ENCODE measurements around the gene TTLL1.
"Not testable (repeated sequence)": the region's sequence is repeated elsewhere in the genome, so short reads cannot be mapped to it uniquely, and the experiment has no call there.

TTLL1 gene

DNA sequence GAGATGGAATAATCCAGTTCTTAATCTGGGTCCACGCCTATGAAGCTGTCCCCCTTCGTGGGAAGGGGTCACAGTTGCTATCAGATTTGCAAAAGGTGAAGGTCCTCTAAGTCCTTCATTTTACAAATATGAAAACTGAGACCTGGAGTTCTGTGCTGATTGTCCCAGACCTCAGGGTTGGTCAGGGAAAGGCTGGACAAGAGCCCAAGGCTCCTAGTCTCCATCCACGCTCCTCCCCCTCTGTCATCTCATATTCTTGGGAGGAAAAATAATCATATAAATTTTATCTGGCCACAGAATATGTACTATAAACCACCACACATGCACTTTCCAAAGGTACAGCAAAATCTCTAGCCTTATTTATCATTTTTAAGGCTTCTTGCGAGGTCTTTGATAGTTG is 79.7 kb downstream of the TTLL1 start:
- no peak for DNase-seq

DNA sequence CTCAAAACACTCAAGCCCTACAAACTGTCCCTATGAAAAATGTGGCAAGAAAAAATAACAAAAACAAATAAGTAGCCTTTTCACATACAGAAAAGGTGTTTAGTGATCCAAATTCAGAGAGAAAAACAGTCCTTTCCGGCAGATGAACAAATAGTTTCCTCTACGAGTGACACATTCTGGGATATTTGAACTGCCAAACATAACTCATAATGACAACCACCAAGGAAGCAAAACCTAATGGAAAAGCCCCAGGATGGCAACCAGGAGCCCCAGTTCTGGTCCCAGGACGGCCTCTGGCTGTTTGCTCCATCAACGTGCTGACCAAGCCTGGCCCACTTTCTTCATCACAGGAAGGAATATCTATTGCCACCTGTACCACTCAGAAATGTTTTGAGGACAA is 80.3 kb downstream of the TTLL1 start:
- no peak for DNase-seq

DNA sequence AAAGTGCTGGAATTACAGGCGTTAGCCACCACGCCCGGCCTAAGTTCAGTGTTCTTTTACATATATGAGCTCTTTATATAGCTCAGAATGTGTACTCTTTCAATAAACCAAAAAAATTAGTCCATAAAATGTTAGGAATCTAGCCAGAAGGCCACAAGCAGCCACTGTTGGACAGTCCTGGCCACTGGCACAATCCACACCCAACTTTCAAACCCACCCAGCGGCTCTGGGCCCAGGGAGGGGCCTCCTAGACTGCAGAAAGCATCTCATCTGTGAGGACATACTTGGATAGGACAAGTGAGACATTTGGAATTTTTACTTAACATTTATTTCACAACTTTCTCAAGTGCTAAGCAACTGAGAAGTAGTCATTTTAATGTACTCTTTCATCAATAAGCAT is 80.7 kb downstream of the TTLL1 start:
- DNase-seq = no peak

DNA sequence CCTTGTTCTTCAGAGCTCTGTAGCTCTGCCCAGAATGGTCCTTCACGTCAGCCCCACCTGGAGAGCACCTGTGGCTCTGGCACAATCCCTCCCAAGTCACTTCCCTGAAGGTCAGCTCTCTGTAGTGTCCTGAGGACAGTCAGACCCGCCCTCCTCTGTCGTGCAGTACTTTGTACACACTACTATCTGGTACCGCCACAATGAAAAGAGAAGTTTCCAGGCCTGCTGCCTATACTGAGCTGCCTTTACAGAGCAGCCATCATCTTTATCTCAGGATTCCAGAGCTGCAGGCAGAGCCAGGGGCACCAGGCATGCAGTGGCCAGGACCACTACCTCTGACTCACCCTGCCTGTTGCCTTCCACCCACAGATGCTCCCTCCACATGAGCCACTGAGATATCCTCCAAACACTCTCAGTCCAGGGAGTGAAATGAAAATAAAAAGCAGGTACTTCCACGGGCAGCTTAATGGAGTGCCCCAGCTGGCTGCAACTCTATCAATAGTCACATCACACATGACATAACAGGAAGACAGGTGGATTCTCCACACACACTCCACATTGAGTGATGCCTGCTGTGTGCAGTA is 81.6 kb downstream of the TTLL1 start:
- peak; percentile 68 for DNase-seq

DNA sequence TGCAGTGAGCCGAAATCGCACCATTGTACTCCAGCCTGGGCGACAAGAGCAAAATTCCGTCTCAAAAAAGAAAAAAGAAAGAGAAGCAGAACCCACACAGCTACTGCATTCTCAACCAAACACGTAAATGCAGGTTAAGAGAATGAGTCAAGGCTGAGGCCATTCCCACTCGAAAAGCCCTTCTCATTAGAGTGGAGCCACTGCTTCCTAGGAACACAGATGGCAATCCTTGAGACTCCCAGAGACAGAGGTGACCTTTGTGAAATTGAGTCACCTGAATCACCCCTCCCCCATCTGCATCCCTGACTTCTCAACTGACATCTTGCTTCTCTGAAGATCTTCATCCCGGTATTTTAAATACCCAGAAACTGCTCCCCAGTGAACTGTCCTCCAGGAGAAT is 82.4 kb downstream of the TTLL1 start:
- no peak for DNase-seq

DNA sequence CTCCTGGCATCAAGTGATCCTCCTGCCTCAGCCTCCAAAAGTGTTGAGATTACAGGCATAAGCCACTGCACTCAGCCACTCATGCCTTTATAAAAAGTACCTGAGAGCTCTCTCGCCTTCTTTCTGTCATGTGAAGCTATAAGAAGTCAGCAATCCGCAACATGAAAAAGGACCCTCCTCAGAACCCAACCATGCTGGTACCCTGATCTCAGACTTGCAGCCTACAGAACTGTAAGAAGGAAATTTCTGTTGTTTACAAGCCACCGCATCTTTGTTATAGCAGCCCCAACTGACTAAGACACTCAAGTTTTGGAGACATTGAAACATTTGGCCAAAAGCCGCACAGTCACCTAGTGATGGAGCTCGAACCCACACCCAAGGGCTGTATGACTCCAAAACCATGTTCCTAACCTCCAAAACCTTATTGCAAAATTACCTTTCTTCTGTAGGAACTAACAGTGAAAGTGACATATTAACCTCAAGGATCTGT is 83.1 kb downstream of the TTLL1 start:
- DNase-seq = no peak

DNA sequence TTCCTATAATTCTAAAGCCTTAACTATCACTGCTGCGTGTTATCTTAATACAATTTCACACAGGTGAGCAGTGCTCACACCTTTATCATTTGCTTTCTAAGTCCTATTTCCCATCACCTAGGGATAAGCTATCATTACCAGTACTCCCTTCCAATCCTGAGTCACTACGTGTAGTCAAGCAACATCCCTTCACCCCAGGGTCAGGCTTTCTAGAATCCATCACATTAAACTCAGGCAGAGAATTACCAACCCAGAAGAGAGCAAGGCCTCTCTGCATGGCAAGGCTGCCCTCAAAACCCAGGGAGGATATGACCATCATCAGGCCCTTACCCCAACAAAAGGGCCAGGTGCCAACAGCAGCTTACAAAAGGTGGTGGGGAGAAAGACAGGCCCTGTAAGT is 84.1 kb downstream of the TTLL1 start:
- peak; percentile 50 for DNase-seq

DNA sequence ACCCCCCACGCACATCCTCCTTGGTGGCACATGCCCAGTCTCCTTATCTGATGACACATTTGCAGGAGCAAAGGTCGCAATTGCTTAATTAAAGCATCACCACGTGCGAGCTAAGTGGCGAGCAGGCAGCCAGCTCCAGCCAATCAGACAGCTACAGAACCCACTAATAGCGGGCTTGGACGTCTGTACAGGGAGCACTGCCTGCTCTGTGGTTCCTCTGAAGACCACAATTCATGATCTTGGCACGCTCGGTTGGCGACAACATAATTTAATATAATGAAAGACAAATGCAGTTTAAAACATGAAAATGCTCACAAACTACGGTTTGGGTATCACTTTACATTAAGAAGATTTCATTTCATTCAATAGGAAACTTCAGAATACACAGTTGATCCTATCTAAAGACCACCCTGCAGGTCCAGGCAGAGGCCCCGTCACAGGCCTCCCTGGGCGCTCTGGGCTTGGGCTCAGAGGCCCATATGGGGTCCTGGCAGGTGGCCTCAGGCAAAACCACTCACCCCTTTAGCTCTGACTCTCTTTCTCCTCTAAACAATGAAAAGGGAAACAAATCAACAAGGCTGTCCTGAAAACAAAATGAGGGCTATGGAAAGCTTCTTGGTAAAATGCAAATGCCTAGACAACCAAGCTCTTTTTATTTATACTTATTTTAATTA is 84.7 kb downstream of the TTLL1 start:
- no peak for DNase-seq

DNA sequence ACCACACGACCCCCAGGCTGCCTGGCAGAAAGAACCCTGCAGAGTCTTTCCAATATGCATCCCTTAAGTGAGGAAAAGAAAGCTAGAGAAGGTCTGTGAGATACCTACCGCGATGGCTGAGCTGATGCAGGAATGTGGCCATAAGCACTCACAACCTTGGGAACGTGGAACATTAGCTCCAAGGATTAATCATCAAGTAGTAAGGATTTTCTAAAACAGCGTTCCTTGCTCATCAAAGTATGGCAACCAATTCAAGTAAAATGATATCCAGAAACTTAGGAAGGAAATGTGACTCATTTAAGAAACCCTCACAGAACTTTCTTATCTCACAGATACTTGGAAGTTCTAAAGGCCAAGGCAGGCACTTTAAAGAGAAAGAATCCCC is 87.0 kb downstream of the TTLL1 start:
- DNase-seq = peak; percentile 76

DNA sequence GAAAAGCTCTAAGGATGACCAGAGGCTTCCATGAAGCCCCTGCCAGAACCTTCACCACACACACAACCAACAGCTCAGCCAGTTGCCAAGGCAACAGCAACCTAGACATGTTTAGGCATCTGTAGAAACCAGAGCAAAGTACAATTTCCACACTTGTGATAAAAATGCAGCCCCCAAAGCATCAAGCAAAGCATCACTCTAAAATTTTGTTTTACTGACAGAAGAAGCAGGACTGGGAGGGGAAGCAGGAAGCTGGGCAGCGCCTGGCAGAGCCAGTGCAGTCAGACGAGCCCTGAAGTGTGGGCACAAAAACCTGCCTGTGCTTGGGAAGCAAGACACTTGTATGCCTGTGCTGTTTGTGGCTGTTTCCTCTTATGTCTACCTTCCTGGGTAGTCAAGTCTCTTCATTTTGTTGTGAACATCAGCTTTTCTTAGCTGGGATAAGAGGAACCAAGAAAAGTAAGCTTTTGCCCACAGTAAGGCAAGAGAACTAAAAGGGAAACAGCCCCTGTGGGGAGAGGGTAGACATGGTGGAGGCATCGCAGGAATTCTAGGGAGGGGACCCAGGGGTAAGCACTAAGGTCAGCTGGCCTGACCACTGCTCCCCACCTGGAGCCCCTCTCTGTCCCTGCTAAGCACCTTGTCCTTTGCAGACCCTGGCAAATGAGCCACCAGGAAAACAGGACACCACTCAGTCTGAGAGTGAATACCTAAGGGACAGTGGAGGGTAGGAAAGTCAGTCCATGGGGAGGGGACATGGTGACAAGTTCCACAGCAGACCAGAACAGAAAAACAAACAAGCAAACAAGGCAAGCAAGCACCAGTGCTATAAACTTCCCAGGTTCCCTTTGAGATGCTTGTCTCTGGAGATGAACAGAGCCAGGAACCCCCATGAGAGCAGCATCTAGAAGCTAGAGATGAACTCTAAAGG is 87.7 kb downstream of the TTLL1 start:
- DNase-seq = no peak

DNA sequence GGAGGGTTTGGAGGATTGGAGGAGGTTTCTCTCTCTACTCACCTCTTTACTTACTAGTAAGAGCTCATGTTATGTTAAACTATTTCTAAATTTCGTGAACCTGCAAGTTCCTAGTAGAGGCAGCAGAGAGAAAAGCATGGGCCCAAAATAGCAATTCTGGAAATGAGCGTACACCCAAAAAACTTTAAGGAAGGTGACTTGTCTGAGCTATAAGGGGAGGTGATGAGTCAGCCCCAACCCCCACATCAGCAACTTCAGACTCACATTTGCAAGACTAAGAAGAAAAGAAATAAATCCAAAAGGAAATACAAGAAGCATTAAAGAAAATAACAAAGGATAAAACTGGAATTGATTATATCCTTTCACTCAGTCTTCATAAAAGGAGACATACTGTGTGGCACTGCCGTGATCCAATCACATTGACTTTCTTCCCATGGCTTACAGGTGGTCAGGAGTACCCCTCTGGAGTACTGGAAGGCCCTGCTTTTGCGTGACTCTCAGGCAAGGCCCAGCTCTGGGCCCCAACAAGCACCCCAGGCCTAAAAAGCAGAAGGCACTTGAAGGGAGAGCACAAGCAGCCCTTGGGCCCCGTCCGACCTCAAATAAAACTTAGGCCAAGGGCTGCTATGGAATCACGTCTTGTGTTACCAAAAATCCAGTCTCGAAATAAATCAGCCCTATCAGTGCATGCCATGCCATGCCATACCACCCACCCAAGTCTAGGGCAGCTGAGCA is 88.6 kb downstream of the TTLL1 start:
- no peak for DNase-seq

DNA sequence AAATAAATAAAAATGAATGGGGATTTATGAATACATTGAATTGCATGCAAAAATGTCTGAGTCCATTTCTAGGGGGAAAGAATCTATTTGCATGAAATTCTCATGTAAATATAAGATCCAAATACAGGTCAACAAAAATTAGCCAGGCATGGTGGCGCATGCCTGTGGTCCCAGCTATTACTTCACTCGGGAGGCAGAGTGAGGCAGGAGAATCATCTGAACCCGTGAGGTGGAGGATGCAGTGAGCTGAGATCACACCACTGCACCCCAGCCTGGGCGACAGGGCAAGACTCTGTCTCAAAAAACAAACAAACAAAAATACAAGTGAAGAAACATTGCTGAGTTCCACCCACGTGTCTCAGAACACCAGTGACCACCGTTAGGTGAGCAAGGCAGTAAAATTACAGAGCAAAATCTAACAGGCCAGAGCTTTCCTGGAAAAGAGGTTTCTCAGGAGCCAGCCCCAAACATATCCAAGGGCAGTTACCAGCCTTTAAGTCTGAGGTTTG is 91.6 kb downstream of the TTLL1 start:
- no peak for DNase-seq

DNA sequence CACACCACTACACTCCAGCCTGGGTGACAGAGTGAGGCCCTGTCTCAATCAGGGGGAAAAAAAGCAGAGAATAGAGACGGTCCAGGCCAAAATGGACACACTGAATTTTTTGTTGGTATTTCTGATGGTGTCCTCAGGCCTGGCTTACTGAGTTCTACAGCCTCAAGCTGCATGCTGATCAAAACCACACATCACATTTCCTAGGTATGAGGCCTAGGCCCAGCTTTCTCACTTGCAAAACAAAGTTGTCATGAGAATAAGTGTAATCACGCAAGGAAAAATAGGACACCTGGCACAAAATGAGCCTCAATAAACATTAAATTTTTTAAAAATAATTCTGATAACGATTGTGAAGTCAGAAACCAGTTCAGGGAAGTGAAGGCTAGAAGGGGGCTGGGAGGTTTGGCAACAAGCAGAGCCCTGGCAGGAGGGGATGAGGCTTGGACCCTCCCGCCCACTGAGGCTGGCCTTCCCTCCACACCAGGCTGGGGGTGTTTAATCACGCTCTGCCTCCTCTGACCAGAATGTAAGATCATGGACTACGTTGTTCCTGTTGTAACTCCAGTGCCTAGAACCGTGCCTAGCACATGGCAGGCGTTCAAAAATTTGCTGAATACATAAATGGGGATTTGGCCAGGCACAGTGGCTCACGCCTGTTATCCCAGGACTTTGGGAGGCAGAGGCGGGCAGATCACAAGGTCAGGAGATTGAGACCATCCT is 92.4 kb downstream of the TTLL1 start:
- DNase-seq = no peak

DNA sequence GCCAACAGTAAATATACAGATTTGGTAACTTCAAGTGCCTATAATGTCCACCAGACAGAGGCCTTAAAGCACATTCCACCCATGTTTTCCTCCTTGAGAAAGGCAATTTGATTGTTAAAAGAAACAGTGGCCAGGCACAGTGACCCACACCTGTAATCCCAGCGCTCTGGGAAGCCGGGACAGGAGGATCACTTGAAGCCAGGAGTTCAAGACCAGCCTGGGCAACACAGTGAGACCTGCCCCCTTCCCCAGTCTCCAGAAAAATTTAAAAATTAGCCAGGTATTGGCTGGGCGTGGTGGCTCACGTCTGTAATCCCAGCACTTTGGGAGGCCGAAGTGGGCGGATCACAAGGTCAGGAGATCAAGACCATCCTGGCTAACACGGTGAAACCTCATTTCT is 93.5 kb downstream of the TTLL1 start:
- DNase-seq = not testable (repeated sequence)

DNA sequence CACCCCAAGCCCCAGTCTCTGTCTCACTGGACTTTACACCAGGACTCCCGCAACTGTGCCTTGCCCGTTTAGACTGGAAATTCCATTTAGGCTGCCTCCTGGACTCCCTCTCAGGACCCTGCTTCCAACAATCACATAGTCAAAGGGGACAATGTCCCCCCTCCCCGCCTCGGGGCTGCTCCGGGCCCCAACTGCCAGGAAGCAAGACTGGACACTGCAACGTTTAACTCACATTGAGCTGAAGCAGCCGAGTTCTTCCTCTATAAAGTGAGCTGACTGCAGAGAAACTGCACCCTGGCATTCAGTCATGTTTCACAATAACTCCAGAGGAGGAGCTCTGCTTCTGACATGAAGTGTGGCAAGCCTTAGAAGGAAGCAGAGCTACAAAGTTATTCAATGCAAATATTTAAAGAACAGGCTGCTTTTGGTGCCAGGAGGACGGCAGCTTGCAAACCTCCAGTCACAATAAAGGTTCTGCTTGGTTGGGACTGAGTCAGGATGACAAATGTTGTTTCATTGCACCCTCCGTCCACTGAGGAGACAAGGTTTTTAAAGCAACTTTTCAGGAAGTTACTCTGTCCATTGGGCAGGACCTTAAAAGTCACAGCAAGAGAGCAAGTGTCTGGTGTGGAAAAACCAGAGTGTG is 94.2 kb downstream of the TTLL1 start:
- peak; percentile 86 for DNase-seq

DNA sequence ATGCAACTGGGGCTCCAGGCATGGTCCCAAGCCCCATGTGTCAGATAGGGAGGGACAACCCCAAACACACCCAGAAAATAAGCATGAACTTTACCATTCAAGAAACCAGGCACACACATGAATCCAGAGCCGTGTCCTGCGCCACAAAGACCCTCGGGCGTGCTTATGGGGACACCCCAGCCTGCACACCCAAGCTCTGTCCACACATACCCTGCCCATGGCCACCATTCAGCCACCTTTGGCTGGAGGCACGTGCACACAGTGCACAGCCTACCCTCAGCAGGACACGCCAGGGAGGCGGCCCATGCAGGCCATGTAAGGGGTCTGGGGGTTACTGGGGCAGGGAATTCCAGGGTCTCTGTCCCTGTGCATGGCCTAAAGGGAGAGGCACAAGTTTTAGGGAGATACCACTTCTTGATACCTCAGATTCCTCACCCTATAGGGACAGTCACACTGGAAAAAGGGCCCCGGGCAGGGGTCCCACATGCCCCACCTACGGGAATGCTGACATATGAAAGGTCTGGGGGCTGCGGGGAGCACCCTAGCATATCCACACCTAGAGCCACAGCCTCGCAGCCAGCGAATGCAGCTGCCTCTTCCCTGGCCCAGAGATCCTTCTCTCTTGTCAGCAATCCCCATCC is 94.8 kb downstream of the TTLL1 start:
- no peak for DNase-seq

DNA sequence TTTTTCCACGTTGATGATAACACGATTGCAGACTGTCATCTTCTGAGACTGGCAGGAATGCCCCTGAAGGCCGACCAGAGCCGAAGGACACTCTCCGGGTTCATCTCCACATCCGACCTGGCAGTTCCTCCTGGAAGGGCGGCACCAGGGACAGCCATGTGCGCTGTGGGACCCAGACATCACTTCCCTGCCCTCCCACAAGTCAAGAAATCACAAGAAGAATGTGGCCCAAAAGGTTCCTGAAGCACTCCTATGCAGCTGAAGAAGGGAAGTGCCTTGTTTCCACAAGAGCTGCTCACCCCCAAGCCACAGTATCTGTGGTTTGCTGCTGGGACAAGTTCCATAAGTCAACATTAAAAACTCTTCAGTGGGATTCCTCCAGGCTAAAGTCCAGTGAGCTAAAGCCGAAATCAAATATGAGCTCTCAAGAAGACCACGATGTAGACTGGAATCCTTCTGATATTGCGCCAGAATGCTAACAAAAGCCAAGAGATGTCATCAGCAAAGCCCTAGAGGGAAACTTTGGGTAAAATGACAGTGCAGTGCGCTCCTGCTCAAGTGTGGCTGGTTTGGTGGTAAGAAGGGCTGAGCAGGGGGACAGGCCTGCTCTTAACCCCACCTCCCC is 95.4 kb downstream of the TTLL1 start:
- DNase-seq = no peak

DNA sequence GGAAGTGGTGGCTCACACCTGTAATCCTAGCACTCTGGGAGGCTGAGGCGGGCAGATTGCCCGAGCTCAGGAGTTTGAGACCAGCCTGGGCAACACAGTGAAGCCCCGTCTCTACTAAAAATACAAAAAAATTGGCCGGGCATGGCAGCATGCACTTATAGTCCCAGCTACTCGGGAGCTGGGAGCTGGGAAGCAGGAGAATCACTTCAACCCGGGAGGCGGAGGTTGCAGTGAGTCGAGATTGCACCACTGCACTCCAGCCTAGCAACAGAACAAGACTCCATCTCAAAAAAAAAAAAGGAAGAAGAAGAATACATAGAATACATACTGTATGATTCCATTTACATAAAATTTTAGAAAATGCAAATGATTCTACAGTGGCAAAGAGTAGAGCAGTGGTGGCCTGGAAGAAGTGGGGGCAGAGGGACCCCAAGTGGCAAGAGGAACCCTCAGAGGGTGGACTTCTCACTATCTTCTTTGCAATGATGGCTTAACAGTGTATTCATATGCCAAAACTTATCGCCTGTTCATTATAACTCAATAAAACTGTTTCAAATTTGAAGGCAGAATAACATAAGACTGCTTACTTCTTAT is 96.2 kb downstream of the TTLL1 start:
- no peak for DNase-seq

DNA sequence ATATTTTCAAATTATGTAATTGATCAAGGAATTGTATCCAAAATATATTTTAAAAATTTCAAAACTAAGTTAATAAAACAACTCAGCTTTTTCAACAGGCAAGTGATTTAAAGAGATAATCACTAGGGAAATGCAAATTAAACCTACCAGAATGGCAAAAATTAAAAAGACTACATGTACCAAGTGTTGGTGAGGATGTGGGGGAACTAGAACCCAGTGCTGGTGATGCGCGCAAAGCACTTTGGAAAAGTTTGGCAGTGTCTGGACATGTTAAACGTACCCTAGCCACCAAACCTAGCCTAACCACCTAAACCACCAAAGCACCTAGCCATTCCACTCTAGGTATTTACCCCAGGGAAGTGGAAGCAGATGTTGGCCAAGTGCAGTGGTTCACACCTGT is 97.1 kb downstream of the TTLL1 start:
- DNase-seq = no peak

DNA sequence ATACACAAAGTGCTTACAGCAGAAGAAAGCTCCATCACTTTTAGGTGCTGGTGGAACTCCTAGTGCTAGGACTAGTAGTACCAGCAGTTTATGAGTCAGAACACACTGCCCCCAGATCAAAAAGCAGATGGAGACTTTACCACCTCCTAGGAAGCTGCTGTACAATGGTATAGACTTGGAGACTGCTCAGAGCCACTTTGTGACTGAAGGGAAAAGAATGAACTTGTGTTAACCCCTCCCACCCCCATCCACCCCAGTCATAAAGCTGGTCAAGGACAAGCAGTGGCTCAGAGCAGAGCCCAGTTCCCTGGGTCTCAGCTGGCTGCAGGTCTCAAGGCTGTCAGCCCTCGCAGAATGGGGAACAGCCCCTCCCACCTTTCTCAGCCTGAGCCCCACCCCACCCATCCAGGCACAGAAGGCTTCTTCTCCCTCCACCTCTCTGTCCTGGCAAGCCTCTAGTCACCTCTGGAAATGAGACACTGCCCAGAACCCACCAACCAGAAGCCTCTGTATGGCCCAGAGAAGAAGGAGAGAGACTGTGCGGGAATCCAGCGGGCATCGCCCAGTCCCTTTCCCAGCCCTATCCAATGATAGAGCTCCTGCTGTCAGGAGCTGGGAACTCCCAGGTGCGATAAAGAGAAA is 98.1 kb downstream of the TTLL1 start:
- peak; percentile 41 for DNase-seq

Data from kidney glomerular epithelial cell (primary cell).